ENCODE results near the gene DRG1.

DRG1 gene

GRCh38 chr22:31449506-31449905 lies 50.1 kb downstream of the DRG1 start:
- no peak for TF ChIP-seq CTCF (IDR thresholded peaks at IDR 0.05; ENCODE audit: extremely low read depth, missing control alignments)
- DNase-seq (ENCODE audit: low spot score) = no peak

- peak; percentile 46 for DNase-seq (ENCODE audit: low spot score)
- no peak for TF ChIP-seq CTCF (IDR thresholded peaks at IDR 0.05; ENCODE audit: extremely low read depth, missing control alignments)
These were observed 52.5 kb downstream of the DRG1 start for GRCh38 chr22:31451709-31452571.

- no peak for DNase-seq (ENCODE audit: low spot score)
- no peak for TF ChIP-seq CTCF (IDR thresholded peaks at IDR 0.05; ENCODE audit: extremely low read depth, missing control alignments)
These were observed 62.3 kb downstream of the DRG1 start for GRCh38 chr22:31461699-31462098.

- no peak for DNase-seq (ENCODE audit: low spot score)
- TF ChIP-seq CTCF (IDR thresholded peaks at IDR 0.05; ENCODE audit: extremely low read depth, missing control alignments) = no peak
These were observed 65.9 kb downstream of the DRG1 start for GRCh38 chr22:31465307-31465706.

GRCh38 chr22:31474743-31475142 lies 75.3 kb downstream of the DRG1 start:
- no peak for DNase-seq (ENCODE audit: low spot score)
- no peak for TF ChIP-seq CTCF (IDR thresholded peaks at IDR 0.05; ENCODE audit: extremely low read depth, missing control alignments)

- DNase-seq (ENCODE audit: low spot score) = no peak
- TF ChIP-seq CTCF (IDR thresholded peaks at IDR 0.05; ENCODE audit: extremely low read depth, missing control alignments) = no peak
These were observed 76.4 kb downstream of the DRG1 start for GRCh38 chr22:31475800-31476199.

GRCh38 chr22:31477329-31477728 lies 77.9 kb downstream of the DRG1 start:
- DNase-seq (ENCODE audit: low spot score) = peak; percentile 63
- TF ChIP-seq CTCF (IDR thresholded peaks at IDR 0.05; ENCODE audit: extremely low read depth, missing control alignments) = no peak

All from GM20000 (cell line).